NCI-H1694 treated with DMSO at 0.1 percent for 48 hours (cell line): ENCODE results near the gene SCNN1B.
"Not testable (repeated sequence)": the region's sequence is repeated elsewhere in the genome, so short reads cannot be mapped to it uniquely, and the experiment has no call there.

Experiments
- DNase-seq: peaks from one replicate; lab custom pipeline; 2025; lab: John Stamatoyannopoulos, UW

The SCNN1B gene

GRCh38 chr16:23355106-23355670, 53.1 kb downstream of the SCNN1B start:
- no peak for DNase-seq

- no peak for DNase-seq
These were observed 54.8 kb downstream of the SCNN1B start for GRCh38 chr16:23356941-23357340.

GRCh38 chr16:23357761-23358290, 55.7 kb downstream of the SCNN1B start:
- DNase-seq: peak; percentile 54

- no peak for DNase-seq
These were observed 57.1 kb downstream of the SCNN1B start for GRCh38 chr16:23359092-23359760.

GRCh38 chr16:23362460-23363317, 60.6 kb downstream of the SCNN1B start:
- DNase-seq: no peak

- no peak for DNase-seq
These were observed 63.6 kb downstream of the SCNN1B start for GRCh38 chr16:23365602-23366240.

- not testable (repeated sequence) for DNase-seq
These were observed 64.2 kb downstream of the SCNN1B start for GRCh38 chr16:23366341-23366740.

- no peak for DNase-seq
These were observed 65.5 kb downstream of the SCNN1B start for GRCh38 chr16:23367564-23367963.

GRCh38 chr16:23367988-23368387, 65.9 kb downstream of the SCNN1B start:
- DNase-seq: no peak

GRCh38 chr16:23368469-23368868, 66.4 kb downstream of the SCNN1B start:
- DNase-seq: no peak

GRCh38 chr16:23369416-23369815, 67.3 kb downstream of the SCNN1B start:
- no peak for DNase-seq

GRCh38 chr16:23371368-23371767, 69.3 kb downstream of the SCNN1B start:
- no peak for DNase-seq

GRCh38 chr16:23373436-23374219, 71.5 kb downstream of the SCNN1B start:
- no peak for DNase-seq

GRCh38 chr16:23374721-23375510, 72.8 kb downstream of the SCNN1B start:
- DNase-seq: no peak

GRCh38 chr16:23375643-23376042, 73.5 kb downstream of the SCNN1B start:
- no peak for DNase-seq

GRCh38 chr16:23377071-23377931, 75.2 kb downstream of the SCNN1B start:
- no peak for DNase-seq

GRCh38 chr16:23378256-23378655, 76.2 kb downstream of the SCNN1B start:
- no peak for DNase-seq

- no peak for DNase-seq
These were observed 76.8 kb downstream of the SCNN1B start for GRCh38 chr16:23378921-23379320.

- DNase-seq: no peak
These were observed 77.6 kb downstream of the SCNN1B start for GRCh38 chr16:23379707-23380106.

- no peak for DNase-seq
These were observed 78.4 kb downstream of the SCNN1B start for GRCh38 chr16:23380501-23380951.
